ENCODE results near the gene NOS3.

The NOS3 gene

DNA sequence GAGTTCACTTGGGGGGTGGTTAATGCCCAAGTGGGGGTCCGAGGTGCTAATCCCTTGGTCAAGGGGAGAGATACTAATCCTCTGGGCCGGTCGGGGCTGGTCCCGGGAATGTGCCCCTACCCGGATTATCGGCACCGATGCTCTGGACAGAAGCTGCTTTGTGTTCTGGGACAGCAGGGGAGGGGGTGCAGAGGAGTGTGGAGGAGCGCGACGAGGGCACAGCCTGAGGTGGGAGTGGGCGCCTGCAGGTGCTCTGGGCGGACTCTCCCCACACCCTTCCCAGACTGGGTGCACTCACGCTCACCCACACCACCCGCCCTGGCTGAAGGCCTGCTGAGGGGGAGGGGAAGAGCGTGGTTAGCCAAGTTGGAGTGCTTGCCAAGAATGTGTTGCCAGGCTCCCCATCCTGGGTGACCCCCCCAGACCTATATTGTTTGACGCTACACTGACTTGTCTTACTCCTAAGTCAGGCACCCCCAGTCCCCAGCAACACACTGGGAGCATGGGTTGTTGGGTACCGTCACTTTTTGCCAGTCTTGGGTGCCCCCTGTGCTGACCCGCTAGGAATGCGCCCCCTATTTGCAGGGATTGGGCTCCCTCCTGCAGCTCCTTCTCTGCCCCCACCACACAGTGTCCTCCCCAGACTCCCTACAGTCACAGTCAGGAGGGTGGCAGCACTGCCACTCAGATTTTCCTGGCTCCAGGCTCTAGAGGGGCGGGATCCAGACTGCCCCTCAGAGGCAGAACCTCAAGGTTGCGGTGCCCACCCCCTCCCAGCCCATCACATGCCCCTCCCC is 69.8 kb downstream of the NOS3 start:
- no peak for FAIRE-seq

DNA sequence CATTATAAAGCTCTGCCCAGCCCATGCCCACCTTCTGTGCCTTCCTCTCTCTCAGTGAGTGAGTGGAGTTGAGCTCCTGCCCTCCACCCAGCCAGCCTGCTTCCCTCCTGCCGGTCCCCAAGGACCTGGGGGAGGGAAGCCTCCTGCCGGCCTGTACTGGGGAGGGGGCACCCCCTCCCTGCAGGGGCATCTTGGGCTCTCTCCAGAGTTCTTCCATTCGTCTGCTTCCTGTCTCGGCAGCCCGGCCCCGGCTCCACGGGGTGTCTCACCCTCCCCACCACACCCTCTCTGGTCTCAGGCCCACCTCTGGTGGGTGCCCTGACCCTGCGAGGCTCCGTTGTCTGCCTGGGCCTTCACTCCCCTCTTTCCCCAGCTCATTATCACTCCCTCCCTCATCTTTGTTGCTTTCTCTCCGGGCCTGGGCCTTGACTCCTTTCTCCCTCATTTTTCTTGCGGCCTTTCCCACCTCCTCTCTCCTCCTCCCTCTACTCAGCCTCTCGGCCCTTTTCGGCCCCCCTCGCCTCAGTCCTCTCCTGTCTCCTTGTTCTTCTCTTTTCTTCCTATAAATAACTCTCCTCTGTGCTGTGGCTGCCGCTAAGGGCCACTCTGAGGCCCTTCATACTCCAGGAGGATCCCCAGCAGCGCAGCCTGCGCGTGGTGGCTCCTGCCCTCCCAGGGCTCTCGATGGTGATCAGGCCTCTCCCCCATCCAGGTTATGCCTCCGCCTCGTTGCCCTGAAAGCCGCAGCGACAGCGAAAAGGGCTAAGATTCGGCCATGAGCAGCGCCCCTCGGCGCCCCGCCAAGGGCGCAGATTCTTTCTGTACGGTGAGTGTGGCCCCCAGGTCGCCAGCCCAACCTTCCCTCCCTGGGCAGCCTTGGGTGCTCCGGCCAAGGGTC is 70.6 kb downstream of the NOS3 start:
- FAIRE-seq = no peak

DNA sequence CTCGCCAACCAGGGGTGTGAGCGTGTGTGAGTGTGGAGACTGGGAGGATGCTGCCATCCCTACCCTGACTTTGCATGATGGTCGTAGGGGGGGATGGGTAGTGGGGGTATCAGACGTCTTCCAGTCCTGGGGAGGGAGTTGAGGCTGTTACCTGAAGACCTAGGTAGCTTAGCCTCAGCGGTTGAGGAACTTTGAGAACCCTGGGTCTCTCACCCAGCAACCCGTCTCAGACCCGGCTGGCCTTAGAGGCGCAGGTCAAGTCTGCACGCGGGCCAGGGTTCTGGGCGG is 71.2 kb downstream of the NOS3 start:
- FAIRE-seq = no peak

DNA sequence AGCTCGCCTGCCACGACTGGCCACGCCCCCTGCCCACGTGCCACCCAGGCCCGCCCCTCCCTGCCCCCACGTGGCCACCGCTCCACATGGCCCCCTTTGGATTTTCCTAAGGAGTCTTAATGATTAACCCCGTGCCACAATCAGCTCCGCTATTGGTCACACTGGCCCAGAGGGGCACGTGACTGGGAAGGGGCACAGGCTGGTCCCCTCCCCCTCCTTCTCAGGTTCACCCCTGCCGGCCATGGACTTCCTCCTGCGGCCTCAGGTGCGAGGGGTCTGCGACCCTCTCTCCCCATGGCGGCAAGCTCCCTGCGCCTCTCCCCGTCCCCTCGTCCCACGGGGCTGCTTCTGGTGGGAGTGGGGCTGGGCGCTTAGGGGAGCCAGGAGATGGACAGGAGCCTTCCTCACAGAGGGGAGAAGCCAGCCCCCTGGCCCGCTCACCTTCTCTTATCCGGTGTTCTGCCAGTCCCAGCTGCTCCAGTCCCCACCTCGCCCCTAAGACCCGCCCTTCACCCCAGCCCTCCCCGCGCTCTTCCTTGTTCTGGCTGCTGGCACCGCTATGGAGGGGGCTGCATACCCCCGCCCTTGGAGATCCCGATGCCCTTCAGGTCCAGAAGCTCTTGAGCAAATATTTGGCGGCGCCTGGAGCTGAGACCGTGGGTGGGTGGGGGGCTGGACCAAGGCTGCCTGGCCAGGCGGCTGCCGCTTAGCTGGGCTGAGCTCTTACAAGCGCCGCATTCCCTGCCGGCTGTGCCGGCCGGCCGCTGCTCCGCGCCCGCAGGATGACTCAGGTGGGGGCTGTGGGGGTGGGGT is 71.8 kb downstream of the NOS3 start:
- no peak for FAIRE-seq

DNA sequence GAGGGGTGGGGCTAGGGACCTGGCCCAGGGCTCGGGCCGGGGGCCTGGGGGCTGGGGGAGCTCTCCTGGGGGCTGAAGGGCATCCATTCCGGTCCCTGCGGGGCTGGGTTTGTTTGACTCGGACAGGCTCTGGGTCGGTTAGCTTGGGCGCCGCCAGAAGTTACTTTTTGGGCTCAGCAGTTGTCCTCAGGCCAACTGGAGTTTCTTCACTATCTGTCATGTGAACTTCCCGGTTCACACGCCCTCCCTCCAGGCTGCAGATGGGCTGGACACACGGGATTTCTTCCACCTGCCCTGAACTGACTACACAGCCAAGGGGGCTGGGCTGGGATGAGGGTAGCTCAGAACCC is 72.4 kb downstream of the NOS3 start:
- no peak for FAIRE-seq
